H1 (cell line): ENCODE measurements around the gene ABCB7. TPM values are rescaled to one million over a fixed set of nuclear protein-coding genes. Genes with fewer than 3 reads are reported as not detected.

ENCODE experiments used
- CTCF ChIA-PET: fragments of 300-600 bp; sonication (Branson Sonifier 250); formaldehyde crosslinking; loops from one replicate; lab custom pipeline; 2021; ENCODE audit not compliant: partially characterized antibody; lab: Charles Lee
- POLR2A ChIA-PET: fragments of 300-600 bp; sonication (Branson Sonifier 250); formaldehyde crosslinking; loops from one replicate; lab custom pipeline; 2021; ENCODE audit warnings: inconsistent platforms; ENCODE audit not compliant: partially characterized antibody; lab: Charles Lee
- DNase-seq, 2 experiments: peaks; one replicate each; pipeline versions ENCODE4 v3.0.0 to v3.0.0-alpha.2; 2010 to 2022; ENCODE audit warnings: low spot score in 2 of 2, low read depth in 1 of 2, mixed read lengths in 1 of 2
- FAIRE-seq: peaks from 2 replicates; lab custom pipeline; 2011; peaks lifted over from hg19 to GRCh38; lab: Jason Lieb, UNC
- H2AFZ ChIP-seq: 2 replicates; pipeline ENCODE4 v1.8.1; 2012; ENCODE audit warnings: low read length, inconsistent platforms
- H2AK5ac ChIP-seq: 2 replicates; pipeline ENCODE4 v1.6.1; 2013; ENCODE audit warnings: low read depth, low read length
- H2BK120ac ChIP-seq: replicated peaks from 2 replicates; pipeline ENCODE3; 2013; ENCODE audit warnings: low read depth, low read length, inconsistent platforms
- H2BK12ac ChIP-seq: 2 replicates; pipeline ENCODE4 v1.6.1; 2013; ENCODE audit warnings: low read depth, low read length
- H2BK15ac ChIP-seq: 2 replicates; pipeline ENCODE4 v1.6.1; 2013; ENCODE audit warnings: low read length
- H2BK20ac ChIP-seq: 2 replicates; pipeline ENCODE4 v1.6.1; 2013; ENCODE audit warnings: low read length
- H2BK5ac ChIP-seq: 2 replicates; pipeline ENCODE4 v1.6.1; 2013; ENCODE audit warnings: low read depth, low read length
- H3K14ac ChIP-seq: 2 replicates; pipeline ENCODE4 v1.6.1; 2013; ENCODE audit warnings: inconsistent platforms; ENCODE audit not compliant: insufficient read length
- H3K18ac ChIP-seq: 2 replicates; pipeline ENCODE4 v1.6.1; 2013; ENCODE audit warnings: low read length; ENCODE audit errors: extremely low read depth
- H3K23ac ChIP-seq: 2 replicates; pipeline ENCODE4 v1.6.1; 2013; ENCODE audit warnings: inconsistent platforms; ENCODE audit not compliant: insufficient read length
- H3K23me2 ChIP-seq: 2 replicates; pipeline ENCODE4 v1.6.1; 2013; ENCODE audit warnings: low read depth, low read length
- H3K27ac ChIP-seq: 2 replicates; pipeline ENCODE4 v1.6.1; 2011; ENCODE audit warnings: low read depth, low read length, inconsistent platforms
- H3K27me3 ChIP-seq, 4 experiments: replicated peaks in 1 of 4; 1 replicate in 1 of 4; 2 replicates in 3 of 4; pipeline versions ENCODE4 v1.6.1 to v1.8.1; 2011 to 2013; ENCODE audit warnings: low read length in 3 of 4, mild to moderate bottlenecking in 3 of 4, inconsistent platforms in 2 of 4, mixed read lengths in 2 of 4, moderate library complexity in 1 of 4; ENCODE audit not compliant: control insufficient read depth in 3 of 4, insufficient read depth in 3 of 4; ENCODE audit errors: extremely low read depth in 1 of 4
- H3K36me3 ChIP-seq, 4 experiments: 2 replicates each; pipeline versions ENCODE4 v1.6.1 to v1.8.1; 2011 to 2013; ENCODE audit warnings: mild to moderate bottlenecking in 4 of 4, low read length in 3 of 4, moderate library complexity in 2 of 4, control low read depth in 1 of 4, inconsistent platforms in 1 of 4; ENCODE audit not compliant: insufficient read depth in 4 of 4, control insufficient read depth in 2 of 4
- H3K4ac ChIP-seq: replicated peaks from 2 replicates; pipeline ENCODE3; 2013; ENCODE audit warnings: low read length, low read depth, mixed read lengths, inconsistent platforms; ENCODE audit not compliant: insufficient read length
- H3K4me1 ChIP-seq, 4 experiments: replicated peaks in 1 of 4; 1 replicate in 1 of 4; 2 replicates in 3 of 4; pipeline versions ENCODE4 v1.6.1 to v1.8.1; 2011 to 2013; ENCODE audit warnings: low read length in 3 of 4, inconsistent platforms in 2 of 4, mixed read lengths in 1 of 4; ENCODE audit not compliant: insufficient read depth in 4 of 4, control insufficient read depth in 3 of 4
- H3K4me2 ChIP-seq, 2 experiments: 2 replicates each; pipeline versions ENCODE4 v1.6.1 to v1.8.1; 2011 to 2013; ENCODE audit warnings: low read depth in 2 of 2, low read length in 2 of 2, control low read depth in 1 of 2, inconsistent platforms in 1 of 2, mild to moderate bottlenecking in 1 of 2; ENCODE audit not compliant: insufficient read depth in 1 of 2
- H3K4me3 ChIP-seq, 4 experiments: fragments of 200-600, 300-600 bp in 1 of 4; sonication (generic), shearing (Covaris generic), sonication (Bioruptor Twin) in 1 of 4; 2 replicates each; pipeline versions ENCODE4 v1.5.1 to v1.8.1; 2011 to 2016; ENCODE audit warnings: low read length in 4 of 4, low read depth in 3 of 4, control low read depth in 2 of 4, inconsistent platforms in 2 of 4, mild to moderate bottlenecking in 2 of 4, mixed read lengths in 1 of 4, moderate library complexity in 1 of 4; ENCODE audit not compliant: insufficient read depth in 2 of 4; ENCODE audit errors: extremely low read depth in 1 of 4
- H3K56ac ChIP-seq: replicated peaks from 2 replicates; pipeline ENCODE3; 2013; ENCODE audit warnings: low read depth, mild to moderate bottlenecking, mixed read lengths, low read length, inconsistent platforms; ENCODE audit not compliant: insufficient read length
- H3K79me1 ChIP-seq: 2 replicates; pipeline ENCODE4 v1.6.1; 2013; ENCODE audit warnings: low read depth, low read length, control low read depth
- H3K79me2 ChIP-seq, 2 experiments: 2 replicates each; pipeline versions ENCODE4 v1.6.1 to v1.8.1; 2012 to 2013; ENCODE audit warnings: low read length in 2 of 2, mild to moderate bottlenecking in 2 of 2, inconsistent platforms in 1 of 2; ENCODE audit not compliant: insufficient read depth in 2 of 2, control insufficient read depth in 1 of 2
- H3K9ac ChIP-seq, 4 experiments: replicated peaks in 1 of 4; 1 replicate in 1 of 4; 2 replicates in 3 of 4; pipeline versions ENCODE4 v1.6.1 to v1.8.1; 2011 to 2013; ENCODE audit warnings: low read depth in 3 of 4, low read length in 3 of 4, control low read depth in 2 of 4, mild to moderate bottlenecking in 2 of 4, moderate library complexity in 2 of 4, inconsistent platforms in 1 of 4; ENCODE audit errors: extremely low read depth in 1 of 4
- H3K9me3 ChIP-seq, 2 experiments: 2 replicates each; pipeline versions ENCODE4 v1.6.1 to v1.8.1; 2012 to 2013; ENCODE audit warnings: mild to moderate bottlenecking in 2 of 2, moderate library complexity in 2 of 2, control low read depth in 1 of 2, inconsistent platforms in 1 of 2, low read depth in 1 of 2, low read length in 1 of 2, mixed read lengths in 1 of 2; ENCODE audit not compliant: insufficient read depth in 2 of 2
- H4K20me1 ChIP-seq, 2 experiments: replicated peaks in 1 of 2; 2 replicates each; pipeline versions ENCODE3 to v1.8.1; 2011 to 2013; ENCODE audit warnings: inconsistent platforms in 2 of 2, low read length in 2 of 2, mild to moderate bottlenecking in 1 of 2; ENCODE audit not compliant: insufficient read depth in 2 of 2, control insufficient read depth in 1 of 2
- H4K5ac ChIP-seq: 2 replicates; pipeline ENCODE4 v1.6.1; 2013; ENCODE audit warnings: low read length, low read depth, mixed read lengths, inconsistent platforms; ENCODE audit not compliant: insufficient read length
- H4K8ac ChIP-seq: 2 replicates; pipeline ENCODE4 v1.8.0; 2013; ENCODE audit warnings: mild to moderate bottlenecking, moderate library complexity, low read length, inconsistent platforms; ENCODE audit not compliant: insufficient read depth; ENCODE audit errors: extremely low read depth
- H4K91ac ChIP-seq: replicated peaks from 2 replicates; pipeline ENCODE3; 2013; ENCODE audit warnings: low read length, mixed read lengths, inconsistent platforms; ENCODE audit not compliant: insufficient read length
- WGBS, 2 experiments: shearing (Covaris generic) in 1 of 2; methylation state at CpG; one replicate each; pipeline versions ENCODE4 v1.1.6 to v1.1.7; 2013 to 2015; ENCODE audit warnings: low lambda C conversion rate in 2 of 2, mixed read lengths in 2 of 2, inconsistent platforms in 1 of 2, low coverage in 1 of 2, missing lambda C conversion rate in 1 of 2; ENCODE audit not compliant: insufficient replicate concordance in 2 of 2, insufficient coverage in 1 of 2, insufficient read length in 1 of 2; ENCODE audit errors: extremely low coverage in 1 of 2, missing lambda C conversion rate in 1 of 2; 5-methylcytosine and 5-hydroxymethylcytosine counted together
- polyA plus RNA-seq, 7 experiments: library from polyadenylated mRNA; depleted of rRNA in 3 of 7; stranded (reverse) in 5 of 7; unstranded in 2 of 7; fragments of >200 nt in 5 of 7; fragments of 200-250 nt in 2 of 7; gene quantifications; 1 replicate in 5 of 7; 2 replicates in 1 of 7; 4 replicates in 1 of 7; pipeline versions ENCODE4 v1.2.1 to v1.2.3, GENCODE V29; 2011 to 2013; ENCODE audit warnings: missing spikeins in 2 of 7, mixed read lengths in 2 of 7
- total RNA-seq: library from RNA; stranded (reverse); fragmentation: NEBNext Ultra II Directional; extraction: Animal tissue kit (Norgen Biotek cat#: 25700); gene quantifications from 2 replicates; pipeline ENCODE4 v1.2.1, GENCODE V29; 2021

The ABCB7 gene
- total and polyA plus RNA-seq, 2 of the 8 experiments (the other 6 are each of a cell fraction or from before 2014, with no cell fraction given), result 24.3 to 43.3 TPM

GRCh38 chrX:75113664-75114063, 42.4 kb downstream of the ABCB7 start:
- no peak overlapping the region for H4K5ac ChIP-seq
- no peak overlapping the region for H2BK20ac ChIP-seq
- POLR2A ChIA-PET, result no interaction called here
- no peak overlapping the region for H3K27ac ChIP-seq
- H3K4me2 ChIP-seq, result no peak overlapping the region
- peaks cover 3 to 5% (median 4%) of the 10 kb centered on the region in 4 experiments; a peak in 4 of 7 replicates for H3K4me1 ChIP-seq
- no peak overlapping the region for H4K91ac ChIP-seq
- no peaks in the 10 kb centered on the region for H4K20me1 ChIP-seq
- H3K23me2 ChIP-seq, result no peaks in the 10 kb centered on the region
- CTCF ChIA-PET, result no interaction called here
- no peak overlapping the region for H3K4ac ChIP-seq
- no peak overlapping the region for H3K18ac ChIP-seq
- no peak overlapping the region for H3K14ac ChIP-seq
- no peak overlapping the region for H2BK120ac ChIP-seq
- H2BK5ac ChIP-seq, result no peak overlapping the region
- no peak overlapping the region for H3K4me3 ChIP-seq
- H3K79me2 ChIP-seq, result no peaks in the 10 kb centered on the region; a peak in 1 of 4 replicates
- H3K27me3 ChIP-seq, result no peaks in the 10 kb centered on the region
- H2AK5ac ChIP-seq, result no peak overlapping the region
- no peak overlapping the region for H3K56ac ChIP-seq
- H3K9me3 ChIP-seq, result no peaks in the 10 kb centered on the region
- no peak for DNase-seq
- no peak overlapping the region for H4K8ac ChIP-seq
- H3K23ac ChIP-seq, result no peak overlapping the region
- no peaks in the 10 kb centered on the region for H3K79me1 ChIP-seq
- no peak overlapping the region for H3K9ac ChIP-seq
- H2BK15ac ChIP-seq, result no peak overlapping the region
- no peaks in the 10 kb centered on the region for H3K36me3 ChIP-seq
- WGBS, 2 experiments, result 100% methylated on average over 1 of the region's 1 CpG; no CpG with 5 or more reads in 1 of the 2 experiments
- H2BK12ac ChIP-seq, result no peak overlapping the region
- FAIRE-seq, result no peak
- H2AFZ ChIP-seq, result no peak overlapping the region
